WTC11 (cell line): ENCODE measurements around the gene SGO2. TPM values are rescaled to one million over a fixed set of nuclear protein-coding genes. Genes with fewer than 3 reads are reported as not detected.

Source experiments
- ATAC-seq: fragments of 200-7000 bp; cut with Tn5 transposase; 2 replicates; pipeline ENCODE4 v1.10.0; 2021; ENCODE audit warnings: mild to moderate bottlenecking, moderate library complexity
- CTCF ChIA-PET: fragments of 300-600 bp; sonication (Branson Sonifier 250); formaldehyde crosslinking; loops from one replicate; lab custom pipeline; 2021; ENCODE audit warnings: antibody characterized with exemption; lab: Charles Lee
- POLR2A ChIA-PET: fragments of 350-600 bp; sonication (Branson Sonifier 250); formaldehyde crosslinking; loops from one replicate; lab custom pipeline; 2021; ENCODE audit warnings: antibody characterized with exemption; lab: Charles Lee
- DNase-seq: peaks from one replicate; pipeline ENCODE4 v3.0.0; 2021; ENCODE audit warnings: low spot score
- H3K27ac Mint-ChIP-seq: 2 replicates; pipeline ENCODE4 v1.8.0; 2021; ENCODE audit warnings: mixed read lengths
- H3K27me3 Mint-ChIP-seq: 2 replicates; pipeline ENCODE4 v1.8.0; 2021; ENCODE audit warnings: low read depth, mild to moderate bottlenecking, moderate library complexity, mixed read lengths
- H3K36me3 Mint-ChIP-seq: 2 replicates; pipeline ENCODE4 v1.8.0; 2021; ENCODE audit warnings: mixed read lengths
- H3K4me1 Mint-ChIP-seq: 2 replicates; pipeline ENCODE4 v1.8.0; 2022; ENCODE audit warnings: mixed read lengths
- H3K4me3 Mint-ChIP-seq: 2 replicates; pipeline ENCODE4 v1.8.0; 2021; ENCODE audit warnings: mild to moderate bottlenecking, moderate library complexity, mixed read lengths
- H3K9me3 Mint-ChIP-seq: 2 replicates; pipeline ENCODE4 v1.8.0; 2021; ENCODE audit warnings: mixed read lengths
- ATF1 ChIP-seq: sonication (generic); formaldehyde crosslinking; IDR thresholded peaks from 2 replicates; pipeline ENCODE4 v1.8.1; 2023; ENCODE audit warnings: mild to moderate bottlenecking, moderate library complexity, missing genetic modification reagents
- CREB1 ChIP-seq: sonication (generic); formaldehyde crosslinking; IDR thresholded peaks from 2 replicates; pipeline ENCODE4 v1.8.0; 2023; ENCODE audit warnings: mild to moderate bottlenecking, missing genetic modification reagents
- EMX1 ChIP-seq: fragments of 250-450 bp; sonication (Bioruptor Pico); IDR thresholded peaks from 2 replicates; pipeline ENCODE4 v1.8.0; 2021; ENCODE audit warnings: mild to moderate bottlenecking
- NR1H2 ChIP-seq: sonication (generic); formaldehyde crosslinking; IDR thresholded peaks from 2 replicates; pipeline ENCODE4 v1.9.0; 2021; ENCODE audit warnings: mild to moderate bottlenecking, moderate library complexity, missing genetic modification reagents
- NR3C1 ChIP-seq: sonication (generic); formaldehyde crosslinking; conservative IDR thresholded peaks from 2 replicates; pipeline ENCODE4 v1.8.1; 2023; ENCODE audit warnings: low read depth, mild to moderate bottlenecking, missing genetic modification reagents
- TEAD1 ChIP-seq: sonication (generic); formaldehyde crosslinking; IDR thresholded peaks from 2 replicates; pipeline ENCODE4 v1.8.0; 2022; ENCODE audit warnings: mild to moderate bottlenecking, missing genetic modification reagents
- ZNF219 ChIP-seq: sonication (generic); formaldehyde crosslinking; IDR thresholded peaks from 2 replicates; pipeline ENCODE4 v1.8.0; 2023; ENCODE audit warnings: missing genetic modification reagents, mild to moderate bottlenecking, borderline replicate concordance
- total RNA-seq: library from RNA; stranded (reverse); gene quantifications from 3 replicates; pipeline ENCODE4 v1.2.3, GENCODE V29; 2021
- TF ChIP-seq, protein P1 (sequence below): sonication (generic); formaldehyde crosslinking; IDR thresholded peaks from 2 replicates; pipeline ENCODE4 v1.8.0; 2022; ENCODE audit warnings: mild to moderate bottlenecking, missing genetic modification reagents
- TF ChIP-seq, protein P2 (sequence below): sonication (generic); formaldehyde crosslinking; IDR thresholded peaks from 2 replicates; pipeline ENCODE4 v1.8.1; 2023; ENCODE audit warnings: mild to moderate bottlenecking, missing genetic modification reagents
- TF ChIP-seq, protein P3 (sequence below): fragments of 250-450 bp; sonication (Bioruptor Pico); IDR thresholded peaks from 2 replicates; pipeline ENCODE4 v1.9.0; 2021; ENCODE audit warnings: mild to moderate bottlenecking
- TF ChIP-seq, protein P4 (sequence below): sonication (generic); formaldehyde crosslinking; conservative IDR thresholded peaks from 2 replicates; pipeline ENCODE4 v1.8.1; 2022; ENCODE audit warnings: mild to moderate bottlenecking, missing genetic modification reagents
- TF ChIP-seq, protein P5 (sequence below): sonication (generic); formaldehyde crosslinking; IDR thresholded peaks from 2 replicates; pipeline ENCODE4 v1.8.1; 2022; ENCODE audit warnings: low read depth, mild to moderate bottlenecking, moderate library complexity, missing genetic modification reagents, borderline replicate concordance
- TF ChIP-seq, protein P6 (sequence below): sonication (generic); formaldehyde crosslinking; IDR thresholded peaks from 2 replicates; pipeline ENCODE4 v1.8.1; 2023; ENCODE audit warnings: mild to moderate bottlenecking, missing genetic modification reagents, moderate library complexity
- TF ChIP-seq, protein P7 (sequence below): fragments of 250-450 bp; sonication (Bioruptor Pico); IDR thresholded peaks from 2 replicates; pipeline ENCODE4 v1.8.0; 2021; ENCODE audit warnings: mild to moderate bottlenecking
- TF ChIP-seq, protein P8 (sequence below): sonication (generic); formaldehyde crosslinking; IDR thresholded peaks from 2 replicates; pipeline ENCODE4 v1.8.1; 2022; ENCODE audit warnings: mild to moderate bottlenecking, missing genetic modification reagents, moderate library complexity, borderline replicate concordance
- TF ChIP-seq, protein P9 (sequence below): sonication (generic); formaldehyde crosslinking; IDR thresholded peaks from 2 replicates; pipeline ENCODE4 v1.8.1; 2022; ENCODE audit warnings: low read depth, missing genetic modification reagents, borderline replicate concordance
- TF ChIP-seq, protein P10 (sequence below): fragments of 250-450 bp; sonication (Bioruptor Pico); IDR thresholded peaks from 2 replicates; pipeline ENCODE4 v1.9.0; 2021; ENCODE audit warnings: mild to moderate bottlenecking, borderline replicate concordance

Gene SGO2
- total RNA-seq, 1 experiment from 2014 or later, result 34.1 TPM

DNA sequence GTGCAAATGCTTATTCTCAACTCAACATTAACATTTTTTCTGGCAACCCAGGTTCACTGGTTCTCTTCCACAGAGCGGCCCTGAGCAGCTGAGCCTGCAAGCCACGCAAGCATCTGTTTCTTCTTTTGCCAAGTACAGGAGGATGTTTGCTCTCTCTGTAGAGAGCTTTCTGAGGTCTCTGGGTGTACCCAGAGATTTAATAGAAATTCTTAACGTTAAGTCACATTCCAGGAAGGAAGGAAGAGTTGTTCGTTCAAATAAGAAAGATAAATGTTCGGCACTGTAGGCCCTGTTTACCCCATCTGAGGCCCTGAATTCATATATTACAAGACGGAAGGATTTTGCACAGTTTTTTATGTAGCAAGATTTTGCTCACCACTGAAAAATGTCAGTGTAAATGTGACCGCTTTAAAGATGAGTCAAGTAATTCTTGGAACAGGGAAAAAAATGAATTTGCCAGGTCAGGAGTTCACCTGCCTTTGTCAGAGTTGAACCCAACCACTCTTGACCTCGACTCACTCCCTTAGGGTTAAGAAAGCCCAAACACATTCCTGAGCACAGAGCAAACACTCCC, 46.2 kb upstream of the SGO2 start (continued):
- TF ChIP-seq, protein P1, sequence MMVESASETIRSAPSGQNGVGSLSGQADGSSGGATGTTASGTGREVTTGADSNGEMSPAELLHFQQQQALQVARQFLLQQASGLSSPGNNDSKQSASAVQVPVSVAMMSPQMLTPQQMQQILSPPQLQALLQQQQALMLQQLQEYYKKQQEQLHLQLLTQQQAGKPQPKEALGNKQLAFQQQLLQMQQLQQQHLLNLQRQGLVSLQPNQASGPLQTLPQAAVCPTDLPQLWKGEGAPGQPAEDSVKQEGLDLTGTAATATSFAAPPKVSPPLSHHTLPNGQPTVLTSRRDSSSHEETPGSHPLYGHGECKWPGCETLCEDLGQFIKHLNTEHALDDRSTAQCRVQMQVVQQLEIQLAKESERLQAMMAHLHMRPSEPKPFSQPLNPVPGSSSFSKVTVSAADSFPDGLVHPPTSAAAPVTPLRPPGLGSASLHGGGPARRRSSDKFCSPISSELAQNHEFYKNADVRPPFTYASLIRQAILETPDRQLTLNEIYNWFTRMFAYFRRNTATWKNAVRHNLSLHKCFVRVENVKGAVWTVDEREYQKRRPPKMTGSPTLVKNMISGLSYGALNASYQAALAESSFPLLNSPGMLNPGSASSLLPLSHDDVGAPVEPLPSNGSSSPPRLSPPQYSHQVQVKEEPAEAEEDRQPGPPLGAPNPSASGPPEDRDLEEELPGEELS (CRISPR knock-in tag), result no peak
- no peak for TF ChIP-seq ATF1
- TF ChIP-seq, protein P2, sequence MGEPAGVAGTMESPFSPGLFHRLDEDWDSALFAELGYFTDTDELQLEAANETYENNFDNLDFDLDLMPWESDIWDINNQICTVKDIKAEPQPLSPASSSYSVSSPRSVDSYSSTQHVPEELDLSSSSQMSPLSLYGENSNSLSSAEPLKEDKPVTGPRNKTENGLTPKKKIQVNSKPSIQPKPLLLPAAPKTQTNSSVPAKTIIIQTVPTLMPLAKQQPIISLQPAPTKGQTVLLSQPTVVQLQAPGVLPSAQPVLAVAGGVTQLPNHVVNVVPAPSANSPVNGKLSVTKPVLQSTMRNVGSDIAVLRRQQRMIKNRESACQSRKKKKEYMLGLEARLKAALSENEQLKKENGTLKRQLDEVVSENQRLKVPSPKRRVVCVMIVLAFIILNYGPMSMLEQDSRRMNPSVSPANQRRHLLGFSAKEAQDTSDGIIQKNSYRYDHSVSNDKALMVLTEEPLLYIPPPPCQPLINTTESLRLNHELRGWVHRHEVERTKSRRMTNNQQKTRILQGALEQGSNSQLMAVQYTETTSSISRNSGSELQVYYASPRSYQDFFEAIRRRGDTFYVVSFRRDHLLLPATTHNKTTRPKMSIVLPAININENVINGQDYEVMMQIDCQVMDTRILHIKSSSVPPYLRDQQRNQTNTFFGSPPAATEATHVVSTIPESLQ, result no peak
- TF ChIP-seq, protein P3, sequence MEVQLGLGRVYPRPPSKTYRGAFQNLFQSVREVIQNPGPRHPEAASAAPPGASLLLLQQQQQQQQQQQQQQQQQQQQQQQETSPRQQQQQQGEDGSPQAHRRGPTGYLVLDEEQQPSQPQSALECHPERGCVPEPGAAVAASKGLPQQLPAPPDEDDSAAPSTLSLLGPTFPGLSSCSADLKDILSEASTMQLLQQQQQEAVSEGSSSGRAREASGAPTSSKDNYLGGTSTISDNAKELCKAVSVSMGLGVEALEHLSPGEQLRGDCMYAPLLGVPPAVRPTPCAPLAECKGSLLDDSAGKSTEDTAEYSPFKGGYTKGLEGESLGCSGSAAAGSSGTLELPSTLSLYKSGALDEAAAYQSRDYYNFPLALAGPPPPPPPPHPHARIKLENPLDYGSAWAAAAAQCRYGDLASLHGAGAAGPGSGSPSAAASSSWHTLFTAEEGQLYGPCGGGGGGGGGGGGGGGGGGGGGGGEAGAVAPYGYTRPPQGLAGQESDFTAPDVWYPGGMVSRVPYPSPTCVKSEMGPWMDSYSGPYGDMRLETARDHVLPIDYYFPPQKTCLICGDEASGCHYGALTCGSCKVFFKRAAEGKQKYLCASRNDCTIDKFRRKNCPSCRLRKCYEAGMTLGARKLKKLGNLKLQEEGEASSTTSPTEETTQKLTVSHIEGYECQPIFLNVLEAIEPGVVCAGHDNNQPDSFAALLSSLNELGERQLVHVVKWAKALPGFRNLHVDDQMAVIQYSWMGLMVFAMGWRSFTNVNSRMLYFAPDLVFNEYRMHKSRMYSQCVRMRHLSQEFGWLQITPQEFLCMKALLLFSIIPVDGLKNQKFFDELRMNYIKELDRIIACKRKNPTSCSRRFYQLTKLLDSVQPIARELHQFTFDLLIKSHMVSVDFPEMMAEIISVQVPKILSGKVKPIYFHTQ, result no peak
- TF ChIP-seq, protein P4, sequence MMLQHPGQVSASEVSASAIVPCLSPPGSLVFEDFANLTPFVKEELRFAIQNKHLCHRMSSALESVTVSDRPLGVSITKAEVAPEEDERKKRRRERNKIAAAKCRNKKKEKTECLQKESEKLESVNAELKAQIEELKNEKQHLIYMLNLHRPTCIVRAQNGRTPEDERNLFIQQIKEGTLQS (CRISPR knock-in tag), result no peak

DNA sequence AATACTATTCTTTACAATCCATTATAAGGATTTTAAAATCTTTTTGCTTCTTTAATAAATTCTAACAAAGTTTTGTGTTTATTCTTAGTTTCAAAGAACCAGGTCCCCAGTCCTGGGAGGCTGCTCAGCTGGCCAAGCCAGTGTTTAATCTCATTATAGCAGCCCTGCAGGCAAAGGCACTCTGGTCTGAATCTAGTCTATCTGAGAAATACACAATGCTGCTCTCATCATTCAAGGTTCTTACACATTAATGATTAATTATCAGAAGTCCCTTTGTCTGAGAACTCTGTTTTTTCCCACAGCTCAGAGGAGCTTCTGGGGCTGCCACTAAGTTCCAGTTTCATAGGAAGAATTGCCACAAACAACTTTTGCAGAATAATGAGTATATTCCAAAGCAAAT, 43.8 kb upstream of the SGO2 start:
- Mint-ChIP-seq H3K4me3 (no peak overlapping the region), H3K9me3 (no peaks in the 10 kb centered on the region), H3K36me3 (peaks cover 25% of the 10 kb centered on the region), H3K27me3 (no peaks in the 10 kb centered on the region), H3K27ac (no peak overlapping the region), H3K4me1 (peaks cover 40% of the 10 kb centered on the region)
- no peak for DNase-seq
- POLR2A ChIA-PET, result no interaction called here
- CTCF ChIA-PET, result interaction anchor here (0.7 to 6.5 kb wide), 16 partner anchors 11 to 951 kb away, joined by 3 to 62 read pairs (median 8); partner anchors contain the start of gene KCTD18
- no peak for ATAC-seq
- TF ChIP-seq, protein P5, sequence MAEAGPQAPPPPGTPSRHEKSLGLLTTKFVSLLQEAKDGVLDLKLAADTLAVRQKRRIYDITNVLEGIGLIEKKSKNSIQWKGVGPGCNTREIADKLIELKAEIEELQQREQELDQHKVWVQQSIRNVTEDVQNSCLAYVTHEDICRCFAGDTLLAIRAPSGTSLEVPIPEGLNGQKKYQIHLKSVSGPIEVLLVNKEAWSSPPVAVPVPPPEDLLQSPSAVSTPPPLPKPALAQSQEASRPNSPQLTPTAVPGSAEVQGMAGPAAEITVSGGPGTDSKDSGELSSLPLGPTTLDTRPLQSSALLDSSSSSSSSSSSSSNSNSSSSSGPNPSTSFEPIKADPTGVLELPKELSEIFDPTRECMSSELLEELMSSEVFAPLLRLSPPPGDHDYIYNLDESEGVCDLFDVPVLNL (CRISPR knock-in tag), result no peak
- TF ChIP-seq EMX1 (CRISPR knock-in tag), result no peak
- no peak for TF ChIP-seq ZNF219 (CRISPR knock-in tag)
- TF ChIP-seq, protein P6, sequence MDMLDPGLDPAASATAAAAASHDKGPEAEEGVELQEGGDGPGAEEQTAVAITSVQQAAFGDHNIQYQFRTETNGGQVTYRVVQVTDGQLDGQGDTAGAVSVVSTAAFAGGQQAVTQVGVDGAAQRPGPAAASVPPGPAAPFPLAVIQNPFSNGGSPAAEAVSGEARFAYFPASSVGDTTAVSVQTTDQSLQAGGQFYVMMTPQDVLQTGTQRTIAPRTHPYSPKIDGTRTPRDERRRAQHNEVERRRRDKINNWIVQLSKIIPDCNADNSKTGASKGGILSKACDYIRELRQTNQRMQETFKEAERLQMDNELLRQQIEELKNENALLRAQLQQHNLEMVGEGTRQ (CRISPR knock-in tag), result no peak
- TF ChIP-seq CREB1 (CRISPR knock-in tag), result no peak
- no peak for TF ChIP-seq NR1H2 (CRISPR knock-in tag)
- no peak for TF ChIP-seq TEAD1 (CRISPR knock-in tag)
- TF ChIP-seq NR3C1 (CRISPR knock-in tag), result no peak
- TF ChIP-seq, protein P7, sequence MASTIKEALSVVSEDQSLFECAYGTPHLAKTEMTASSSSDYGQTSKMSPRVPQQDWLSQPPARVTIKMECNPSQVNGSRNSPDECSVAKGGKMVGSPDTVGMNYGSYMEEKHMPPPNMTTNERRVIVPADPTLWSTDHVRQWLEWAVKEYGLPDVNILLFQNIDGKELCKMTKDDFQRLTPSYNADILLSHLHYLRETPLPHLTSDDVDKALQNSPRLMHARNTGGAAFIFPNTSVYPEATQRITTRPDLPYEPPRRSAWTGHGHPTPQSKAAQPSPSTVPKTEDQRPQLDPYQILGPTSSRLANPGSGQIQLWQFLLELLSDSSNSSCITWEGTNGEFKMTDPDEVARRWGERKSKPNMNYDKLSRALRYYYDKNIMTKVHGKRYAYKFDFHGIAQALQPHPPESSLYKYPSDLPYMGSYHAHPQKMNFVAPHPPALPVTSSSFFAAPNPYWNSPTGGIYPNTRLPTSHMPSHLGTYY (CRISPR knock-in tag), result no peak
- TF ChIP-seq, protein P8, sequence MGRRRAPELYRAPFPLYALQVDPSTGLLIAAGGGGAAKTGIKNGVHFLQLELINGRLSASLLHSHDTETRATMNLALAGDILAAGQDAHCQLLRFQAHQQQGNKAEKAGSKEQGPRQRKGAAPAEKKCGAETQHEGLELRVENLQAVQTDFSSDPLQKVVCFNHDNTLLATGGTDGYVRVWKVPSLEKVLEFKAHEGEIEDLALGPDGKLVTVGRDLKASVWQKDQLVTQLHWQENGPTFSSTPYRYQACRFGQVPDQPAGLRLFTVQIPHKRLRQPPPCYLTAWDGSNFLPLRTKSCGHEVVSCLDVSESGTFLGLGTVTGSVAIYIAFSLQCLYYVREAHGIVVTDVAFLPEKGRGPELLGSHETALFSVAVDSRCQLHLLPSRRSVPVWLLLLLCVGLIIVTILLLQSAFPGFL (CRISPR knock-in tag), result no peak
- TF ChIP-seq, protein P9, sequence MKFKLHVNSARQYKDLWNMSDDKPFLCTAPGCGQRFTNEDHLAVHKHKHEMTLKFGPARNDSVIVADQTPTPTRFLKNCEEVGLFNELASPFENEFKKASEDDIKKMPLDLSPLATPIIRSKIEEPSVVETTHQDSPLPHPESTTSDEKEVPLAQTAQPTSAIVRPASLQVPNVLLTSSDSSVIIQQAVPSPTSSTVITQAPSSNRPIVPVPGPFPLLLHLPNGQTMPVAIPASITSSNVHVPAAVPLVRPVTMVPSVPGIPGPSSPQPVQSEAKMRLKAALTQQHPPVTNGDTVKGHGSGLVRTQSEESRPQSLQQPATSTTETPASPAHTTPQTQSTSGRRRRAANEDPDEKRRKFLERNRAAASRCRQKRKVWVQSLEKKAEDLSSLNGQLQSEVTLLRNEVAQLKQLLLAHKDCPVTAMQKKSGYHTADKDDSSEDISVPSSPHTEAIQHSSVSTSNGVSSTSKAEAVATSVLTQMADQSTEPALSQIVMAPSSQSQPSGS (CRISPR knock-in tag), result no peak
- TF ChIP-seq, protein P10, sequence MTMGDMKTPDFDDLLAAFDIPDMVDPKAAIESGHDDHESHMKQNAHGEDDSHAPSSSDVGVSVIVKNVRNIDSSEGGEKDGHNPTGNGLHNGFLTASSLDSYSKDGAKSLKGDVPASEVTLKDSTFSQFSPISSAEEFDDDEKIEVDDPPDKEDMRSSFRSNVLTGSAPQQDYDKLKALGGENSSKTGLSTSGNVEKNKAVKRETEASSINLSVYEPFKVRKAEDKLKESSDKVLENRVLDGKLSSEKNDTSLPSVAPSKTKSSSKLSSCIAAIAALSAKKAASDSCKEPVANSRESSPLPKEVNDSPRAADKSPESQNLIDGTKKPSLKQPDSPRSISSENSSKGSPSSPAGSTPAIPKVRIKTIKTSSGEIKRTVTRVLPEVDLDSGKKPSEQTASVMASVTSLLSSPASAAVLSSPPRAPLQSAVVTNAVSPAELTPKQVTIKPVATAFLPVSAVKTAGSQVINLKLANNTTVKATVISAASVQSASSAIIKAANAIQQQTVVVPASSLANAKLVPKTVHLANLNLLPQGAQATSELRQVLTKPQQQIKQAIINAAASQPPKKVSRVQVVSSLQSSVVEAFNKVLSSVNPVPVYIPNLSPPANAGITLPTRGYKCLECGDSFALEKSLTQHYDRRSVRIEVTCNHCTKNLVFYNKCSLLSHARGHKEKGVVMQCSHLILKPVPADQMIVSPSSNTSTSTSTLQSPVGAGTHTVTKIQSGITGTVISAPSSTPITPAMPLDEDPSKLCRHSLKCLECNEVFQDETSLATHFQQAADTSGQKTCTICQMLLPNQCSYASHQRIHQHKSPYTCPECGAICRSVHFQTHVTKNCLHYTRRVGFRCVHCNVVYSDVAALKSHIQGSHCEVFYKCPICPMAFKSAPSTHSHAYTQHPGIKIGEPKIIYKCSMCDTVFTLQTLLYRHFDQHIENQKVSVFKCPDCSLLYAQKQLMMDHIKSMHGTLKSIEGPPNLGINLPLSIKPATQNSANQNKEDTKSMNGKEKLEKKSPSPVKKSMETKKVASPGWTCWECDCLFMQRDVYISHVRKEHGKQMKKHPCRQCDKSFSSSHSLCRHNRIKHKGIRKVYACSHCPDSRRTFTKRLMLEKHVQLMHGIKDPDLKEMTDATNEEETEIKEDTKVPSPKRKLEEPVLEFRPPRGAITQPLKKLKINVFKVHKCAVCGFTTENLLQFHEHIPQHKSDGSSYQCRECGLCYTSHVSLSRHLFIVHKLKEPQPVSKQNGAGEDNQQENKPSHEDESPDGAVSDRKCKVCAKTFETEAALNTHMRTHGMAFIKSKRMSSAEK (CRISPR knock-in tag), result no peak
